Stimulated activated CD8-positive, alpha-beta memory T cell treated with anti-CD3 and anti-CD28 coated beads, Interleukin-7, amount 100 ng/mL, for 4 hours (primary cell): ENCODE data around the gene ACOX2.
A peak's percentile ranks its signal among the peaks of the same experiment; 100 is the strongest.

ENCODE experiments used
- DNase-seq, 2 donors: peaks; one replicate each; pipeline ENCODE4 v3.0.0-alpha.2; 2020; ENCODE audit warnings: low read depth in 2 of 2

The ACOX2 gene

DNA sequence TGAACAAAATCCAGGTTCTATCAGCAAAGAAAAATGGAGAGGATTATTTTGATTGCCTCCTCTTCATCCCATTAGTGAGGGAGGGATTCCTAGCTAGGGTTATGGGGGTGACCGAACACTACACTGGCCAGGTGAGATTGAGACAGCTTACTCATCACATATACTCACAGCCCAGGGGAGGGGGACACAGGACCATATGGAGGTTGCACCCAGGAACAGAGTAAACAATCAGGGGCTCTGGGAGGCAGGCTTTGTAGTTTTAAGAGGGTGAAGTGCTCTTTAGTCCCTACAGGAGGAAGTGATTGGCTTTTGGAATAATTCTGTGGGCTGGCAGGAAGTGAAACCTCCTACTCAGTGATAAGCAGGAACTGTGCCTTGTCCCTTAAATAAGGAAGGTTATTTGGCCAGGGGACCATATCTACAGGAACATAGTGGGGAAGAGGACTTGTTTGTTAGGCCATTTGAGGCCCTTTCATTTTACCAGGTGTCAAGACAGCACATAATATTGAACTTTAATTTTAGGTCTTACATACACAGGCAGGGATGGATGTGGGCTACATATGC is 62.6 kb downstream of the ACOX2 start:
- DNase-seq = no peak

- DNase-seq = no peak
These were observed 63.7 kb downstream of the ACOX2 start for GRCh38 chr3:58473275-58473674.

- DNase-seq = peak; percentile 18 to 35
These were observed 65.7 kb downstream of the ACOX2 start for GRCh38 chr3:58471025-58471887.

DNA sequence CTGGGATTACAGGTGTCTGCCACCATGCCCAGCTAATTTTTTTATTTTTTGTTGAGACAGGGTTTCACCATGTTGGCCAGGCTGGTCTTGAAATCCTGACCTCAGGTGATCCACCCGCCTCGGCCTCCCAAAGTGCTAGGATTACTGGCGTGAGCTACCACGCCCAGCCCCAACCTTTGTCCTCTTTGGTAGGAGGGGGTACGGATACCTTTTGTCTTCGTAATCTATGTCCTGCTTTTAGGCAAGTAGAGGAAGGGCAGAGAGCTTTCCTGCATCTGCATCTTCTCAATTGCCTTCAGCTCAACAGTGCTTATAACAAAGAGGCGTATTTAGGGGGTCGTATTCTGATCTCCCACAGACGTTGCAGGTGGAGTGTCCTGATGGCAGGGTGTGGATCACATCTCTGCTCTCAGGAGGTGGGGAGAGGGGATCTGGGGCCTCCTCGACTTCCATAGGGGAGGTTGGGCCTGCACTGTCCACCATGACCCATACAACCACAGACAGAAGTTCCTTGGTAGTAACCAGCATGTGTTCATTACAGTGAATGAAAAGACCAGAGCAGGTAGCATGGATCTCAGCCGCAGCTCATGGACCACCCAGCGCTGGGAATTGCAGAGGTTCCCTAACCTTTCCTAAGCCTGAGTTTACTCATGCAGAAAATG is 66.5 kb downstream of the ACOX2 start:
- DNase-seq = no peak

DNA sequence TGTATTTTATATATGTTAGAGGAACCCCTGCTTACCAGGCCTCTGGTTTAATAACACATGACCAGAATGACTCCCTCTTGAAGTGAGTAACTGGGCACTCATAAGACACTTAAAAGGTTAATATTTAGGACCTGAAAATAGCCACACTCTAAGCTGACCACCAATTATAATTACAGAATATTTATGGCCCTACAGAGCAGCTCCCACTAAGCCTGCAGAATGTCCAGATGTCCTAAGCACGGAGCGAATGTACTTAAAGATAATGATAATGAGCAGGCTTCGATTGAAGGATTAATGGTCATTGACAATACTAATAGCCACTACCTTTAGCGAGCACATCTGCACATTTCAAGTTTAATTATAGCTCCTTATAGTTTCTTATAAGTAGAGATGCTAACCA is 67.9 kb downstream of the ACOX2 start:
- DNase-seq = no peak

GRCh38 chr3:58466899-58467563 is 70.0 kb downstream of the ACOX2 start:
- DNase-seq = no peak

DNA sequence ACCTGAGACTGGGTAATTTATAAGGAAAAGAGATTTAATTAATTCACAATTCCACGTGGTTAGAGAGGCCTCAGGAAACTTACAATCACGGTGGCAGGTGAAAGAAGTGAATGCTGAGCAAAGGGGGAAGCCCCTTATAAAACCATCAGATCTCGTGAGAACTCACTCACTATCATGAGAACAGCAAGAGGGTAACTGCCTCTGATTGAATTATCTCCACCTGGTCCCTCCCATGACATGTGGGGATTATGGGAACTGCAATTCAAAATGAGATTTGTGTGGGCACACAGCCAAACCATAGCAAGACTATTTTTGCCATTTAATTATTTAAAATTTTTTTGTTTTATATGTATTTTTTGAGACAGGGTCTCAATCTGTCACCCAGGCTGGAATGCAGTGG is 72.1 kb downstream of the ACOX2 start:
- no peak for DNase-seq

DNA sequence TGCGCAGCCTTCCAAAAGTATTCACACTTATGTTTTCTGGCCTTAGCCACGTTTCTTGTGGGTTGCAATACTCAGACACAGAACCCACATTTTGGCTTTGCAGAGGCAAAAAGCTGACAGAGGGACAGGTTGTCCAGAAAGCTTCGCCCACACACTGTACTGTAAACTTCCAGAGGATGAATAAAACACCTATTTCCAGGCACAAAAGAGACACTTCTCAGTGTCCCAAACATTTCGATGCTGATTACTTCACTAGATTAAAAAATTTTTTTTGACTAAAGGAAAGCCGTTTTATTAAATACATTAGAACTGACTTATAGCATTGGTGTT is 73.1 kb downstream of the ACOX2 start:
- no peak for DNase-seq

GRCh38 chr3:58463181-58463941 is 73.6 kb downstream of the ACOX2 start:
- peak; percentile 66 to 68 for DNase-seq

- no peak for DNase-seq
These were observed 74.2 kb downstream of the ACOX2 start for GRCh38 chr3:58462829-58463180.

DNA sequence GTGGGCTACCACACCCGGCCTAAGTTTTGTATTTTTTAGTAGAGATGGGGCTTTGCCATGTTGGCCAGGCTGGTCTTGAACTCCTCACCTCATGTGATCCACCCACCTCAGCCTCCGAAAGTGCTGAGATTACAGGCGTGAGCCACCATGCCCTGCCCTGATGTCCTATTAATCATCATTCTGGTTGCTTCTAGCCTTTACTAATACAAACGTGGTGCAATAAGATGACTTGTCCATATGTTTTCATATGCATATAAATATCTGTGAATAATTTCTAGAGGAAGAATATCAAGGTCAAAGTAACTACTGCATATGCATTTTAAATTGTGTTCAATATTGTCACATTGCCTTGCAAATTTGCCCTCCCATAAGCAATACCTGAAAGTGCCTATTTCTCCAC is 77.8 kb downstream of the ACOX2 start:
- DNase-seq = no peak
